Neural cell (in vitro differentiated cells): ENCODE results near the gene CLTCL1. TPM values are rescaled to one million over a fixed set of nuclear protein-coding genes. Genes with fewer than 3 reads are reported as not detected.

Experiments
- H2AFZ ChIP-seq: fragments of 200-600, 300-800 bp; sonication (generic), shearing (Covaris generic); 2 replicates; pipeline ENCODE4 v1.6.0; 2014; ENCODE audit warnings: low read depth, mild to moderate bottlenecking, antibody characterized with exemption, low read length, moderate library complexity
- H3F3A ChIP-seq: fragments of 200-600 bp; shearing (Covaris generic); 2 replicates; pipeline ENCODE4 v1.6.1; 2016; ENCODE audit warnings: mild to moderate bottlenecking, moderate library complexity, mixed read lengths, antibody characterized with exemption, low read length; ENCODE audit not compliant: insufficient read depth, poor library complexity, severe bottlenecking
- H3K27ac ChIP-seq: fragments of 200-600, 300-800 bp; sonication (generic), shearing (Covaris generic); 2 replicates; pipeline ENCODE4 v1.5.1; 2014; ENCODE audit warnings: mild to moderate bottlenecking, low read length, moderate library complexity
- H3K27me3 ChIP-seq: fragments of 300-800, 200-600 bp; sonication (generic), shearing (Covaris generic); 2 replicates; pipeline ENCODE4 v1.6.0; 2014; ENCODE audit warnings: mild to moderate bottlenecking, low read depth, low read length, moderate library complexity; ENCODE audit not compliant: insufficient read depth
- H3K36me3 ChIP-seq: fragments of 300-800, 200-600 bp; sonication (generic), shearing (Covaris generic); 2 replicates; pipeline ENCODE4 v1.5.1; 2014; ENCODE audit warnings: mild to moderate bottlenecking, antibody characterized with exemption, low read length, moderate library complexity; ENCODE audit not compliant: insufficient read depth
- H3K4me2 ChIP-seq: fragments of 300-800, 200-600 bp; sonication (generic), shearing (Covaris generic); 2 replicates; pipeline ENCODE4 v1.6.0; 2014; ENCODE audit warnings: mild to moderate bottlenecking, low read length
- H3K4me3 ChIP-seq: fragments of 300-800, 200-600 bp; sonication (generic), shearing (Covaris generic); 2 replicates; pipeline ENCODE4 v1.5.1; 2014; ENCODE audit warnings: mild to moderate bottlenecking, low read length, moderate library complexity
- H3K79me2 ChIP-seq: fragments of 200-600 bp; shearing (Covaris generic); replicated peaks from 2 replicates; pipeline ENCODE4 v1.6.0; 2014; ENCODE audit warnings: mild to moderate bottlenecking, low read length, moderate library complexity; ENCODE audit not compliant: insufficient read depth
- H3K9ac ChIP-seq: fragments of 300-800, 200-600 bp; sonication (generic), shearing (Covaris generic); 2 replicates; pipeline ENCODE4 v1.6.1; 2016; ENCODE audit warnings: mild to moderate bottlenecking, low read length, mixed read lengths
- H3K9me2 ChIP-seq: fragments of 200-600 bp; shearing (Covaris generic); 2 replicates; pipeline ENCODE4 v1.6.1; 2016; ENCODE audit warnings: mild to moderate bottlenecking, low read length, mixed read lengths; ENCODE audit not compliant: insufficient read depth
- H3K9me3 ChIP-seq: fragments of 200-600, 300-800 bp; sonication (generic), shearing (Covaris generic); 2 replicates; pipeline ENCODE4 v1.6.1; 2016; ENCODE audit warnings: mild to moderate bottlenecking, mixed run types, low read length, moderate library complexity, mixed read lengths
- H4K20me1 ChIP-seq: fragments of 200-600 bp; shearing (Covaris generic); 2 replicates; pipeline ENCODE4 v1.6.1; 2016; ENCODE audit warnings: mild to moderate bottlenecking, mixed run types; ENCODE audit not compliant: insufficient read depth
- CTCF ChIP-seq: fragments of 450-650 bp; IDR thresholded peaks from 2 replicates; pipeline ENCODE4 v1.5.1; 2014; ENCODE audit warnings: antibody characterized with exemption, mild to moderate bottlenecking, moderate library complexity; ENCODE audit not compliant: poor library complexity, severe bottlenecking
- EP300 ChIP-seq: fragments of 450-650 bp; conservative IDR thresholded peaks from 2 replicates; pipeline ENCODE4 v1.6.1; 2014; ENCODE audit warnings: antibody characterized with exemption, mild to moderate bottlenecking, moderate library complexity; ENCODE audit not compliant: poor library complexity, severe bottlenecking
- MXI1 ChIP-seq: fragments of 450-650 bp; conservative IDR thresholded peaks from 2 replicates; pipeline ENCODE4 v1.6.1; 2014; ENCODE audit warnings: antibody characterized with exemption, mild to moderate bottlenecking; ENCODE audit not compliant: poor library complexity, severe bottlenecking
- POLR2AphosphoS5 ChIP-seq: IDR thresholded peaks from 2 replicates; pipeline ENCODE4 v1.6.1; 2012
- RAD21 ChIP-seq: fragments of 450-650 bp; conservative IDR thresholded peaks from 2 replicates; pipeline ENCODE4 v1.6.1; 2014; ENCODE audit warnings: antibody characterized with exemption, mild to moderate bottlenecking, moderate library complexity
- REST ChIP-seq: IDR thresholded peaks from 2 replicates; pipeline ENCODE4 v1.6.1; 2012; ENCODE audit warnings: borderline replicate concordance
- SMC3 ChIP-seq: fragments of 450-650 bp; conservative IDR thresholded peaks from 2 replicates; pipeline ENCODE4 v1.6.1; 2014; ENCODE audit warnings: antibody characterized with exemption, mild to moderate bottlenecking, moderate library complexity; ENCODE audit not compliant: poor library complexity
- TAF1 ChIP-seq: IDR thresholded peaks from 2 replicates; pipeline ENCODE4 v1.6.1; 2012; ENCODE audit warnings: low read depth
- polyA plus RNA-seq: library from polyadenylated mRNA; depleted of rRNA; stranded (reverse); fragments of >200 nt; gene quantifications from 2 replicates; pipeline ENCODE4 v1.2.3, GENCODE V29; 2014

Gene CLTCL1
- polyA plus RNA-seq, 1 donor from 2014 or later, result 7.8 TPM

GRCh38 chr22:19199479-19199878, 92.0 kb downstream of the CLTCL1 start:
- no peaks in the 10 kb centered on the region for H3F3A ChIP-seq
- H3K4me3 ChIP-seq, result no peak overlapping the region
- no peak overlapping the region for H2AFZ ChIP-seq
- H3K36me3 ChIP-seq, result no peaks in the 10 kb centered on the region
- H3K9ac ChIP-seq, result no peak overlapping the region
- no peak overlapping the region for H3K27ac ChIP-seq
- no peaks in the 10 kb centered on the region for H3K79me2 ChIP-seq
- no peaks in the 10 kb centered on the region for H3K27me3 ChIP-seq
- no peak for TF ChIP-seq REST
- H4K20me1 ChIP-seq, result no peaks in the 10 kb centered on the region
- H3K4me2 ChIP-seq, result no peak overlapping the region
- H3K9me3 ChIP-seq, result no peaks in the 10 kb centered on the region
- no peaks in the 10 kb centered on the region for H3K9me2 ChIP-seq

- Histone ChIP-seq H3K9ac (no peak overlapping the region), H3K9me2 (no peaks in the 10 kb centered on the region), H3F3A (no peaks in the 10 kb centered on the region), H3K36me3 (no peaks in the 10 kb centered on the region), H3K4me3 (no peak overlapping the region), H3K79me2 (no peaks in the 10 kb centered on the region), H3K27me3 (no peaks in the 10 kb centered on the region), H4K20me1 (no peaks in the 10 kb centered on the region), H3K27ac (no peak overlapping the region), H3K4me2 (no peak overlapping the region), H3K9me3 (no peaks in the 10 kb centered on the region), H2AFZ (no peak overlapping the region)
- no peak for TF ChIP-seq CTCF
- no peak for TF ChIP-seq MXI1
- no peak for TF ChIP-seq TAF1
- TF ChIP-seq RAD21, result no peak
Observed at GRCh38 chr22:19197997-19198865, 93.3 kb downstream of the CLTCL1 start.

- no peaks in the 10 kb centered on the region for H3K9me2 ChIP-seq
- H3K27ac ChIP-seq, result no peak overlapping the region
- H3F3A ChIP-seq, result no peaks in the 10 kb centered on the region
- no peak overlapping the region for H3K4me2 ChIP-seq
- no peaks in the 10 kb centered on the region for H3K79me2 ChIP-seq
- H3K27me3 ChIP-seq, result no peaks in the 10 kb centered on the region
- no peaks in the 10 kb centered on the region for H3K36me3 ChIP-seq
- no peak overlapping the region for H3K4me3 ChIP-seq
- H3K9me3 ChIP-seq, result no peaks in the 10 kb centered on the region
- no peak overlapping the region for H3K9ac ChIP-seq
- H2AFZ ChIP-seq, result no peak overlapping the region
- H4K20me1 ChIP-seq, result no peaks in the 10 kb centered on the region
- TF ChIP-seq POLR2AphosphoS5 (no peak), TAF1 (no peak), SMC3 (no peak), CTCF (no peak), RAD21 (no peak), MXI1 (no peak), REST (no peak), EP300 (no peak)
Observed at GRCh38 chr22:19196841-19197612, 94.5 kb downstream of the CLTCL1 start.
